Ureter (tissue), 1 donor: Measurements from ENCODE around the gene EPX. TPM values are rescaled to one million over a fixed set of nuclear protein-coding genes. Genes with fewer than 3 reads are reported as not detected.
"Not testable (repeated sequence)": the region's sequence is repeated elsewhere in the genome, so short reads cannot be mapped to it uniquely, and the experiment has no call there.

ENCODE experiments used
- DNase-seq: peaks from one replicate; pipeline ENCODE4 v3.0.0-alpha.2; 2020; ENCODE audit warnings: low spot score
- total RNA-seq: library from RNA; stranded (reverse); gene quantifications from one replicate; pipeline ENCODE4 v1.2.4, GENCODE V29; 2023
- donor health status: DM: yes; HTN: yes; CAD: no.

EPX gene, protein sequence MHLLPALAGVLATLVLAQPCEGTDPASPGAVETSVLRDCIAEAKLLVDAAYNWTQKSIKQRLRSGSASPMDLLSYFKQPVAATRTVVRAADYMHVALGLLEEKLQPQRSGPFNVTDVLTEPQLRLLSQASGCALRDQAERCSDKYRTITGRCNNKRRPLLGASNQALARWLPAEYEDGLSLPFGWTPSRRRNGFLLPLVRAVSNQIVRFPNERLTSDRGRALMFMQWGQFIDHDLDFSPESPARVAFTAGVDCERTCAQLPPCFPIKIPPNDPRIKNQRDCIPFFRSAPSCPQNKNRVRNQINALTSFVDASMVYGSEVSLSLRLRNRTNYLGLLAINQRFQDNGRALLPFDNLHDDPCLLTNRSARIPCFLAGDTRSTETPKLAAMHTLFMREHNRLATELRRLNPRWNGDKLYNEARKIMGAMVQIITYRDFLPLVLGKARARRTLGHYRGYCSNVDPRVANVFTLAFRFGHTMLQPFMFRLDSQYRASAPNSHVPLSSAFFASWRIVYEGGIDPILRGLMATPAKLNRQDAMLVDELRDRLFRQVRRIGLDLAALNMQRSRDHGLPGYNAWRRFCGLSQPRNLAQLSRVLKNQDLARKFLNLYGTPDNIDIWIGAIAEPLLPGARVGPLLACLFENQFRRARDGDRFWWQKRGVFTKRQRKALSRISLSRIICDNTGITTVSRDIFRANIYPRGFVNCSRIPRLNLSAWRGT
- not detected for total RNA-seq

DNA sequence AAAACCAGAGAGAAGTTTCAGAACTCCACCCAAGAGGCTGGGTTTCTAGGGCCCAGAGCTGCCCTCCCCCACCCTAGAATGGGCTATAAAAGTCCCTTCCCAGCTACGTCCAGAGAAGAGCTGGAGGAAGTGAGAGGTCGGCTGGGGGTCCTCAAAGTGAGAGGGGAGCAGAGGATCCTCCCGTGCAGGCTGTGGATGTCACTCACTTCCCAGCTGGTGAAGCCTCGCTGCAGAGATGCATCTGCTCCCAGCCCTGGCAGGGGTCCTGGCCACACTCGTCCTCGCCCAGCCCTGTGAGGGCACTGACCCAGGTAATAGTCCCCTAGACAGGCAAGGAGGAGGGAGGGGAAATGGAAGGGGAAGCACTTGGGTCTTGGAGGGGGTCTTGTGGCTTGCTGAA, at the start of gene EPX:
TSS of gene EPX (plus strand) at position 115 of the 400 bp plus-strand sequence. CDS start at position 236, 121 bp downstream.
- no peak for DNase-seq

DNA sequence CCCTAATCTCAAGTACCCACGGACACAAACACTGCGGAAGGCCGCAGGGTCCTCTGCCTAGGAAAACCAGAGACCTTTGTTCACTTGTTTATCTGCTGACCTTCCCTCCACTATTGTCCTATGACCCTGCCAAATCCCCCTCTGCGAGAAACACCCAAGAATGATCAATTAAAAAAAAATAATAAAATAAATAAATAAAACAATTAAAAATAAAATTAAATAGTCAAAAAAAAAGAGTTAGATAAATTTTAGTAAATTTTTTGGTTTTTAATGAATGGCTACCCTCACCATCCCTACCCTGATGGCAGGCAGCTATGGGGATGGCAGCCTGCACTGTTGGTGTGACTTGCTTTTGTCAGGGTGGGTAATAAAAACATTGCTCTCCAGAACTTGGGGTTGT, 49.2 kb upstream of the EPX start:
- not testable (repeated sequence) for DNase-seq

DNA sequence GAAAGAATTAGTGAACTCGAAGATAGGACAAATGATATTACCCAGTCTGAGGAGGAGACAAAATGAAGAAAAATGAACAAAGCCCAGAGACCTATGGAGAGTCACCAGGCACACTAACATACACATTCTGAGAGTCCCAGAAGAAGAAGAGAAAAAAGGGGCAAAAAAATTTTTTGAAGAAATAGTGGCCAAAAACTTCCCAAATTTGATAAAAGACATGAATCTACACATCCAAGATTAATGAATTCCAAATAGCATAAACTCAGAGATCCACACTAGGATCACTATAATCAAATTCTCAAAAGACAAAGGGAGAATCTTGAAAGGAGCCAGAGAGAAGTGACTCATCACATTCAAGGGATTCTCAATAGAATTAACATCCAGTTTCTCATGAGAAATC, 47.7 kb upstream of the EPX start:
- DNase-seq: no peak

DNA sequence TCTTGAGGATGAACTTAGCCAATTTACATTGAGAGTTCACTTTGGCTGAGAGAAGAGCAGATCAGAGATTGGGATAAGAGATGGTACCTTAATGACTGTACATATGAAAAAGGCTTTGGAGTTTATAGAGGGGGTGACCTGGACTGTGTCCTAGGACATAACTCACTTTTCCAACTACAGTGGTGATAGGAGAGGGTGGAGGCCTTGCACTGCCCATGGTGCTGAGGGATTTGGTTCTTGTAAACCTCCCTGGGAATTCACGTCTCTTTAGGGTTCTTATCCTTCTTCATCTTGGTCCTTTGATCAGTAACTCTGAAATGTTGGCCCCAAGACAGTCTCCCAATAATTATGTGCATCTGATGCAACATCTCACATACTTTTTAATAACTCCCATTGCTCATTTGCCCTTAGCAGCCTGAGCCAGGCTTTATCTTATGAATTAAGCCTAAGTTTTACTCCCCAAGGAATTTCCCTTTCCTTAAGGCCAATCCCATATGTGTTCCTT, 44.5 kb upstream of the EPX start, which contains the start of gene OR4D1:
TSS of gene OR4D1 (plus strand) at position 455 of the 505 bp plus-strand sequence. CDS start 6,770 bp downstream, outside the sequence.
- no peak for DNase-seq

DNA sequence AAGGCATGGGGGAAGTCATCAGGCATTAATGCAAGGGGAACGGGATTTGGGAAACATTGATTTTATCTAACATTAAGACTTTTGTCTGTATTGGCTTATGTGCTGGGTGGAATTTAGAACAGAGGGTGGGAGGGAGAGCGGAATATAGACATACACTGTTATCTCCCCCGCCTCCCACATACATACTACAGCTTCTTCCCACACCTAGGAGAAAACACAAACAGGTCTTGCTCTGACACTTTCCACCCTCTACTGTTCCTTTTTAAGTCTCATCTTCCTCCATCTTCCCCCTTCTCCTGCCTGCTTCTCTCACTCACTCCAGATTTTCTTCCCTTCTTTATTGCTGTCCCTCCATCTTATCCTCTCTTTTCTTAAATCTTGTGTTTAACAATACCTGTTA, 43.9 kb upstream of the EPX start:
- DNase-seq: no peak

DNA sequence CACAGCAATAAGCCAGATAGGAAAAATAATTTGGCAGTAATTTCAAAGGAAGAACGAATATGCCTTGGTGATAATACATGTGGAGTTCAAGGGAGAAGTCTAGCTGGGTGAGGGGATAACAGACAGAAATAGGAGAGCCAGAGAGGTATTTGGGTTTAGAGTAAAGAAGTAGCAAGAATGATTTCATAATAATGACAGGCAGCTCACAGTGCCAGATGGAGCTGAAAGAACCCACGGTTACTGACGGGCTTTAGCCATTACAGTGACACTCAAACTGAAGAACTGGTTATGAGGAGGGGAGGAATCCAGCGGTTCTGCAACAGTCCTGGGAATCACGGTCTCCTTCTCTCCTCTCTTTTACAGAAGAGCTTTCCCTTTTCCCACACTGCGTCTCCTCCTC, 42.1 kb upstream of the EPX start:
- DNase-seq: no peak

DNA sequence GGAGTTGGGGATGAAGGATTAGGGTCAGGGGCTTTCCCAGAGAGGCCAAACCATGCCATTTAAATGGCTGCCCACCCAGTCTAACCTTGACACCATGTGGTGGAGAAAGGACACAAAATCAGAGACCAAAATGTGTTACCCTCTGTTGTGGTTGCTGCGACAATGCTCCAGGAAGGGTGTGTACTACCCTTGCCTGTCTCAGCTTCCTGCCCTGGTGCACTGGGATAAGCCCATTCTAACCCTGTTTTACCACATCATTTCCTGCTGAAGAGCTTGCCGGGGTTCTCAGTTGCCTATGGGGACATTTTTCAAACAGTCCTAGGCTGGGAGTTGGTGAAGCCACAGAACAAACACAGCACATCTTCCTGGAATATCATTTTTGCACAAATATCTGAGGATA, 39.5 kb upstream of the EPX start:
- no peak for DNase-seq

DNA sequence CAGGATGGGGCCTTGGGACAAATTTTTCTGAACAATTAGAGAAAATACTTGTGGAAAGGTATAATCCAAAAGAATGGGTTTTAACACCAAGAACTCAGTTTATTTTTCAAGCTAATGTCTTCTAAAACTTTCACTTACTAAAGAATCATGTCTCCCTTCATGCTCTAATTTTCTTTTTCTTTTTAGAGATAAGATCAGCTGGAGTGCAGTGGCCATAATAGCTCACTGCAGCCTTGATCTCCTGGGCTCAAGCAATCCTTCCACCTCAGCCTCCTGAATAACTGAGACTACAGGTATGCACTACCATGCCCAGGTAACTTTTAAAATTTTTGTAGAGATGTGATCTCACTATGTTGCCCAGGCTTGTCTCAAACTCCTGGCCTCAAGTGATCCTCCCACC, 38.9 kb upstream of the EPX start:
- no peak for DNase-seq

DNA sequence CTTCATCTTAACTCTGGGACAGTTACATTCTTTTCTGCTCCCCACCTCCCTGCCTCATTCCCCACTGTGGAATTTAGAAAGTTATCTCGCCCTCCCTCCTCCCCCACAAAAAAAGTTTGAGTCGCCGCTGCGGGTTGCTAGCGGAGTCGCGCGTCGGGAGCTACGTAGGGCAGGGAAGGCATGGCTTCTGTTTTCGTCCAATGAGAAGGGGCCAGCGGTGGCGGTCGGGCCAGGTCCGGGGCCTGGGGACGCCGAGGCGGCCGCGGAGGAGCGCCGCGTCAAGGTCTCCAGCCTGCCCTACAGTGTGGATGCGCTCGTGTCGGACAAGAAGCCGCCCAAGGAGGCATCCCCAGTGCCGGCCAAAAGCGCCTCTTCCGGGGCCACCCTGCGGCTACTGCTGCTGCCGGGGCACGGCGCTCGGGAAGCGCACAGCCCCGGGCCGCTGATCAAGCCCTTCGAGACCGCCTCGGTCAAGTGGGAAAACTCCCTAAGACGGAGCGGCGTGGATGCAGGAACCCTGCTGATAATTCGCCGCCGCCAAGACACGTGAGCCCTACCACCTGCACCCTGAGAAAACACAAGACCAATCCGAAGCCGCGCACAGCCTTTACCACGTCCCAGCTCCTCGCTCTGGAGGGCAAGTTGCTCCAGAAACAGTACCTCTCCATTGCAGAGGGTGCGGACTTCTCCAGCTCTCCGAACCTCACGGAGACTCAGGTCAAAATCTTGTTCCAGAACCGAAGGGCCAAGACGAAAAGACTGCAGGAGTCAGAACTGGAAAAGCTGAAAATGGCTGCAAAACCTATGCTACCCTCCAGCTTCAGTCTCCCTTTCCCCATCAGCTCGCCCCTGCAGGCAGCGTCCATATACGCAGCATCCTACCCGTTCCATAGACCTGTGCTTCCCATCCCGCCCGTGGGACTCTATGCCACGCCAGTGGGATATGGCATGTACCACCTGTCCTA, 35.4 kb upstream of the EPX start:
- DNase-seq: no peak

DNA sequence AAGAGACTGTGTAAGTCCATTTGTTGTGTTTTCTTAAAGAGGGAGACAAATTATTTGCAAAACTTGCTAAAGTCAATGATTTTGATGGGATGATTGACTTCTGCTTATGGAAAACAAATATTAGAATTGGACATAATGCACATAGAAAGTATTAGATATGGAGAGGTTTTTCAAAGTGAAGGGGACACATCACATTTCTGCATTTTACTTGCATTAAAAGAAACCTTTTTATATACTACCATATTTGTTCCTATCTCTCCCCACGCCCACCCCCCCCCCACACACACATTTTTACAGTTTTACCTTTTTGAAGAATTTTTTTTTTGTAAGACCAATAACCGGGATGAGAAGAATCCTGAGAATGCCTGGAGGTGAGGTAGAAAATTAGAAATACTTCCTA, 34.3 kb upstream of the EPX start:
- no peak for DNase-seq

DNA sequence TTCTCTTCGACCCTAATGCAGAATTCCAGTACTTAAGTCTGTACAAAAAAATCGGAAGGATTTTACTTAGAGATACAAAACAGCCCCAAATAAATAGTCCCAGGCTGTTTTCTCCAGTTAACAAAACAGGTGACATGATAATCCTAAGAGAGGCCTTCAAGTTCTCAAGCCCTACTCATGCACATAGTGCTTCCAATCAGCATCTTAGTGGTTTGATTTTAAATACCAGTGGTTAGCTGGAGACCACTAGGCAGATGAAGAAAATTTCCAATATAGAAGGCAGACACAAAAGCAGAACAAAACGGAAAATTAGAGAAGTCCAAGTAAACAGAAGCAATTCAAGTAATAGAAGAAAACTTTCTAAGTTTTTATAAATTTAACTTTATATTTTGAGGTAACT, 31.0 kb upstream of the EPX start:
- no peak for DNase-seq

DNA sequence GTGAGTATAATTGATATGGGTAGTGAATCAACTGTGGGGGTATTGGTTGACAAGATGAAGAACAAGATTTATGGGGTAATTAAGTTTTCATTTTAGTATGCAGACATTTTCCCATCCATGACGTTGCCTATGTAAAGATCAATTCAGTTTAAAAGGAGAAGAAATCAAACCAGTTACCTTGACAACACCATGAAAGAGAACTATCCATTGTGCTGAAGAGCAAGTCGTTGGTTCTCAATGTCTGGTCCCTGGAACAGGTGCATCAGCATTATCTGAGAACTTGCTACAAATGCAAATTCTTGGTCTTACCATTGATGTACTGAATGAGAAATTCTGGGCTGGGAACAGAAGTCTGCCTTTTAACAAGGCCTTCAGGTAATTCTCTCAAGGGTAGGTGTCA, 26.5 kb upstream of the EPX start:
- DNase-seq: no peak

DNA sequence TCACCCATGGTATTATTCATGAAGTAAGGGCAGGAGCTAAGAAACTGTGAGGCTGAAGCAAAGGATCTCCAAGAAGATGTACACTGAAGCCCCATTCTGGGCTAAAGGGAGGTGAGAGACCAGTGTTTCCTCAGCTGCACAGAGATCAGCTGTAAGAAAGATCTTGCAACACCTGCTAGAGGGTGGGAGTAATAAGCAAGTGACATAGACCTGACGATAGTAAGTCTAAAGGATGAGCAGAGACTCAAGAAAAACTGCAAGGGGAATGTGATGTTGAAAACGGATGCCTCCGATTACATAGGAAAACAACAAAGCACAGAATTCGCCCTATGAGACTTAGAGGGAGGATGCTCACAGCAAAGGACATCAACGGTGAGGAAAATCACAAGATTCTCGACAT, 25.8 kb upstream of the EPX start, which contains the start of gene OR4D2:
TSS of gene OR4D2 (plus strand) at position 301 of the 400 bp plus-strand sequence. CDS start 2,674 bp downstream, outside the sequence.
- no peak for DNase-seq

DNA sequence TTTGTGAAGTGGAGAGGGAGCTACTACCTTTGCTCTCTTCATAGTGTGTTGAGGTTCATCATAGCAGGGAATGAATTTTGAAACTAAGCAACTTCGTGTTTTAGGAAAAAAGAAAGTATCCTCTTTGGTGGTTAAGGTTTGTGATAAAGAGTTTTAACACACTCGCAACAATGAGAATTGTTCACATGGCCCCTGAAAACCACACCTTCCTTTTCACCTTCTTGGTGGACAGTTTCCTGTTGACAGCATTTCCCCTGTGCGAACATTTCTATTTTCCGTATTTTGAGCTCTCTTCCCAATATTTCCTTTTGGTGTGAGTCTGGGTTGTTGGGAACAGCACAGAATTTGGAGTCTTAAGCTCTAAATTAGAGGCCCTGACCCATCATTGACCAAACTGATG, 21.9 kb upstream of the EPX start:
- no peak for DNase-seq

DNA sequence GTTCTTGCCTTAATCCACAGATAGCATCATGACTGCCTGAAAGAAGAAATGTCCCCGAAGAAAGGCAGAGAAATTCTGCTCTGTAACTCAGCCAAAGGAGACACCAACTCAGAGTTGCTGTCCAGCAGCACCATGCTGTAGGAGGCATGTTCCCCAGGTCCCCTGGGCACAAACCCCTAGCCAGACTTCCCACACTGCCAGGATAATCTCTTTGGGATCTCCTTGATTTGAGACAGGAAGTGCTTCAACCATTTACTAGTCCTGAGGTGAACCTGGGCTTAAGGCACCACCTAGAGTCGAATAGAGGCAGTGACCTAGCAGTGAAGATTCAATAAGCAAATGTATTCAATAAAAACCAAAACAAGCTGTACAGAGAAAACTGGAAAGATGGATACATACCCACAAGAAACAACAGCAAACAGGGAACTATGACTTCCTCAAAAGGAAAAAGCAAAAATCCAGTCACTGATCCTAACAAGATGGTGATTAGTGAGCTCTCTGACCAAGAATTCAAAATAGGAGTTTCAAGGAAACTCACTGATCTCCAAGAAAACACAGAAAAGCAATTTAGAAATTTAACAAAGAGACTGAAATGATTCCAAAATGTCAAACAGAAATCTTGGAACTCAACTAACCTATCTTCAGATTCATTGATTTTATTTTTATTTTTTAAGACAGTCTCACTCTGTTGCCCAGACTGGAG, 20.0 kb upstream of the EPX start:
- DNase-seq: no peak

DNA sequence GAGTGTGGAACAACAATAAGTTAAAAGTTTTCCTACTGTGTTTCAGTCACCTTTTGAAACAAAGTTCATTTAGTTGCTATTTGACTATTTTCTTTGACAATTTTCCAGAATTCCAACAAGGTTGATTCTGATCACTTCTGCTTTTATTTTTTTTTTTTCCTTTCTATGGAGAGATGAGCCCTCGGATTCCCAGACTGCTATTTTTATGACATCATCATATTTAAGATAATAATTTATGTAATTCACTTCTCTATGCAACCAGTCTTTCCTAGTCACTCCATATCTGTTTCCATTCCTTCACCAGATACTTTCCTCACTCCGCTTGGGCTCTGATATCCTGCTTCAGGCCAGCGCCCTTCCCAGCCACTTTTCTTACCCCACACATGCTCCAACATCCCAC, 17.7 kb upstream of the EPX start:
- no peak for DNase-seq

DNA sequence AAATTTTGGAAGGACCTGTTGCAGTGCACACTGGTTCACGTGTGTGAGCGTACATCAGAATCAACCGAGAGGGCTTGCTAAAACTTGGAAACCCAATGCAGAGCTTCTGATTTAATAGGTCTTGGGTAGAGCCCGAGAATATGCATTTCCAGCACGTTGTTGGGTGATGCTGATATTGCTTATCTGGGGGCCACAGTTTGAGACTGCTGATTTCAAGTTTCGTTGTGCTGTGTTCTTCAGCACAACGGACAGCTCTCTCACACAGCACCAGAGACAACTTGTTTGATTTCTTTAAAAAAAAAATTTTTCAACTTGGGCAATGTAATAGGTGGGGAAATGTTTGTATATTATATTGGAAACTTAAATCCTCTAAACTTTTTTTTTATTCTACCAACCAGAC, 16.3 kb upstream of the EPX start:
- no peak for DNase-seq

DNA sequence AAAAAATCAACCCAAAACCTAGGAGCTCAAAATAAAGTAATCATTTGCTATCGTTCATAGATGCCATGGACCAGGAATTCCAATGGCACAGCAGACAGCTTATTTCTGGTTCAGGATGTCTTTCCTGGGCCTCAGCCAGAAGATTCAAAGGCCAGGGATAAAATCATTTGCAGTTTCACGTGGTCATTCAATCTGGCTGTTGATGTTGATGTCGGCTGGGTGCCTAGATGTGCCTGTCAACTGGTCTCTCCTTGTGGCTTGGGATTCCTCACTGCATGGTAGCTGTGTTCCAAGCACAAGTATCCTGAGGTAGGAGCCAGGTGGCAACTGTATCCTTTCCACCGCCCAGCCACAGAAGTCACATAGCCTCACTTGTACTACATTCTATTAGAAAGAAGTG, 10.7 kb upstream of the EPX start:
- DNase-seq: no peak

DNA sequence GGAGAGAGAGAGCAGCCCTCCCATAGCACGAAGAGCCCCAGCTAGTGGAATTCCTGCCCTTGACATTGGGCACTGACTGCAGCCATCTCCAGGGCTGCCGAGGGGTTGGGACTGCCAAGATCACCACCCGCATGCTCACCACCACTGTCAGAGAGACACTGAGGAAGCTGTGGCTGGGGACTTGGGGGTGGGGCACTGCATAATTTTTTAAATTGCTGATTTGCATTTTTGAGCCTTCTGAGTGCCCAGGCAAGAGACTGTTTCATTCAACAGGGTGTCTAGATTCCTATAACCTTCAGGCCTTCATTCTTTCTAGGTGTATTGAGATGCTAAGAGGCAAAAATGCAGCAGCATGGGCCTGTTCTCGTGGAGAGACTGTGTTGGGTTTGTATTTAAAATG, 9.0 kb upstream of the EPX start:
- DNase-seq: no peak

DNA sequence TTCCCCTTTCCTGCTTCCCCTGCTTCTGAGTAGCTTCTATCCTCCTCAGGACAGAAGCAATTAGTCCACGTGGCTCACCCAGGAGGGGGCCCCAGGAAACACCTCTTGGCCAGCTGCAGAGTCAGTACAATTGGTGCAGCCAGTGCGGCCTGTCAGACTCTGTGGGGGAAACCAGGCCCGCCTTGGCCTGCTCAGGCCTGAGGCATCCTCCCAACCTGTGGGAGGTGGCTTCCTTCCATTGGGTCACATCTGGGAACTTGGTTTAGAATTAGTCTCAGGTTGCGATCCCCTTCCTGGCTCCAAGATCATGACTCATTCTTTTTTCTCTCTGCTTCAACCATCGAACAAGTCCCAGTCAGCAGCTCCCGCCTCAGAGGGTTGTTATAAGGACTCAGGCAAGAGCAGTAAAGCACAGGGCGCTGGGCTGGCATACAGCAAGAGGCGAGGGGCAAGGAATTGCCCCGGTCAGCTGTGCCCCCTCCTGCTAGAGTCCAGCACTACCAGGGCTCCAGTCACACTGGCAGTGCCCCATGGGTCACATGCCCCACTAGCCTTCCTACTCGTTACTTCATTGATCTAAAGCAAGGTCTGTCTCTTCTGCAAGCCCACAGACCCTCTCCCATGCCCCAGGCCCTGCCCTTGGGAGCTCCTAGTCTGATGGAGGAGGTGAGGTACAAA, 8.1 kb upstream of the EPX start:
- DNase-seq: no peak
